GM12892 (cell line): ENCODE measurements around the gene PDXDC1.
"Not testable (repeated sequence)": the region's sequence is repeated elsewhere in the genome, so short reads cannot be mapped to it uniquely, and the experiment has no call there.

ENCODE experiments used
- DNase-seq: peaks from one replicate; pipeline ENCODE4 v3.0.0; 2011; ENCODE audit not compliant: insufficient read length
- FAIRE-seq: peaks from 2 replicates; lab custom pipeline; 2011; peaks lifted over from hg19 to GRCh38; lab: Jason Lieb, UNC
- POLR2A ChIP-seq: IDR thresholded peaks from 2 replicates; pipeline ENCODE4 v1.6.1; 2011; ENCODE audit warnings: low read depth, low read length, control low read depth
- POLR2AphosphoS5 ChIP-seq: IDR thresholded peaks from 2 replicates; pipeline ENCODE4 v1.6.1; 2011; ENCODE audit warnings: low read depth, low read length, control low read depth
- TAF1 ChIP-seq: IDR thresholded peaks from 2 replicates; pipeline ENCODE4 v1.6.1; 2011; ENCODE audit warnings: low read depth, mild to moderate bottlenecking, control low read depth, low read length, borderline replicate concordance

The PDXDC1 gene

DNA sequence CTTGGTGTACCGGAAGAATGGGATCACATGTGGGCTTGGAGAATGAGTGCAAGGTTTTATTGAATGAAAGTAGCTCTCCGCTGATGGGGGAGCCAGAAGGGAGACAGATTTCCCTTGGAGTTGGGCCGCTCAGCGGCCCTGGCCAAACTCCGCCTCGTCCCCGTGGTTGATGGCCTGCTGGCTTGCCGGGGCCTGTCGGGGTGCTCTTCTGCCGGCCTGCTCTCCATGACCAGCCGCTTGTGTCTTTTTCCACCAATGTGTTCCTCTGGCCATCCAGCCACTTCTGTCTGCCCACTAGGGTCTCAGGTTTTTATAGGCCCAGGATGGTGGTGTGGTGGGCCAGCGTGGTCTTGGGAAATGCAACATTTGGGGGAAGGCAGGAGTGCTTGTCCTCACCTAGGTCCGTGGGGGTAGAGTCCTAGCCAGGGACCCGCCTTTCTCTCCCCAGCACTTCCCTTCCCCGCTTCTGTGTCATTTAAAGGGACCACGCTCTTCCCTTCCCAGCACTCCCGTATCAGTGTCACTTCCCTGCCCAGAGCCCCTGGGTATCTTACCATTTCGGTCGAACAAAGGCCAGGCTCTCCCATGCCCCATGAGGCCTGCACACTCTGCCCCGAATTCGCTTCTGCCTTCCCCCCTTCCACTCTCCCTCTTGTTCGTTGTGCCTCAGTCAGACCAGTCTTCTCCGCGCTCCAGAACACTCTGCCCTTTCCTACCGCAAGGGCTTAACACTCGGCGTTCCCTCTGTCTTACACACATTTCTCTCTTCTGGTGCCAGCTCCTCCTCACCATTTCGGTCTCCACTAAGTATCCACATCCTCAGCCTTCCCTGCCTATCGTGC is 52.9 kb downstream of the PDXDC1 start:
- FAIRE-seq = not testable (repeated sequence)

DNA sequence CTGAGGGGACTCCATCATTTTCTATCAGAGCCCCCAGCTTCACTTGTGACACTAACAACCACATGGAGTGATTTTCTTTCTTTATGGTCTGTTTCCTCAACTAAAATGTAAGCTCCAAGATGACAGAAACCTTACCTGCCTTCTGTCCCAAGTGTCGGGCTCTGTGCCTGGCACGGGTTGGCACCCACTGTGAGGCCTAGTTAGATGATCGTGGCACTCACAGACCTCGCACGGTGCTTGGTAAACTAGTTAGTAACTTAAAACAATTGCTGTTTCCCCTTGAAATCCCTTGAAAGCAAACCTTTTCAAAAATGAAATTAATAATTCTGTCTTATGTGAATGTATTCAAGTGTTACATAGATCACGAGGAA is 53.5 kb downstream of the PDXDC1 start:
- FAIRE-seq, DNase-seq: not testable (repeated sequence)

More for the DNA sequence above, 52.9 kb downstream of the PDXDC1 start:
- not testable (repeated sequence) for DNase-seq

DNA sequence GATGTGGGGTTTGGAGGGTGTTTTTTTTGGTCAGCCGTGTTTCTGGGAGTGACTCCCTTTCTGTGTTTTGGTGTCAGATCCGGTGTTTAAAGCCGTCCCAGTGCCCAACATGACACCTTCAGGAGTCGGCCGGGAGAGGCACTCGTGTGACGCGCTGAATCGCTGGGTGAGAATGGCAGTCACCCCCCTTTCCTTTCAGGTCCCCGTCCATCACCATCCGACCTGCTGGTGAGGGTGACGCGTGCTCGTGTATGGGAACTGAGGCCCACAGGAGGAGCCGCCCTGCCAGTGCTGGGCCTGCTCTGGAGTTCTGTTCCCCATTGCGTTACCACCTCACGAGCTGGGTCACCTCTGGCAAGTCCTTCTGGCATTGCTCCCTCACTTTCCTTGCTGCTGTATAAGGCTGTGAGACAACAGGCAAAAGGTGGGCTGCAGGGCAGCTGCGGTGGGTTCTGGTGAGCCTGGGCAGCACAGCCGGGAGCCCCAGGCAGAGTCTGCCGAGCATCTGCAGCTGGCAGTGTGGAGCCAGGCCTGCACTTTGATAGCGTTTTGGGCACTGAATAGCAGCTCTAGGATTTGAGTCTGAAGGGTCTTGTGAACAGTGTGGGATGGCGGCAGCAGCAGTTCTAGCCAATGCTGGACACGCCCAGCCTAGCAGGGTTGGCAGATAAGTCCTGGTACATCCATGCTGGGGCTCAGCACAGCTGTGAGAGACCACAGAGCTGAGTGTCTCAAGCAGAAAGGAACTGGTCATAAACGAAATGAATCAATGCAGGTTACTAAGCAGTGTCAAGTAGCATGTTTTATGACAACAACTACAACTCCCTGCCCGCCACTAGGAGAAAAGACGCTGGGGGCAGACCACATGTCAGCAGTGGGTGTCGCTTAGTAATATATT is 54.2 kb downstream of the PDXDC1 start:
- DNase-seq, FAIRE-seq: not testable (repeated sequence)

DNA sequence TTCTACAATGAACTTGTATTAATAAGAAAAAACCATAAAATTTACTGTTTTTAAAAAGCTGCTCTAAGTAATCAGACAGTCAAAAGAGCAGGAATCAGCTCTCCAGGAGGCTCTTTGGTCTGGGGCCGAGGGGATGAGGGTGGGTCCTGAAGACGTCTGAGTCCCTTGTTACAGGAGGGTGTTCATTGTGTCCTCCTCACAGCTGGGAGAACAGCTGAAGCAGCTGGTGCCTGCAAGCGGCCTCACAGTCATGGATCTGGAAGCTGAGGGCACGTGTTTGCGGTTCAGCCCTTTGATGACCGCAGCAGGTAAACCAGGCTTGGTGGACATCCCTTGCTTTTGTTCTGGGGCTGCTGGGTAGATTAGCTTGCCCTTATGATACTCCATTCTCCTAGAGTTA is 54.9 kb downstream of the PDXDC1 start:
- not testable (repeated sequence) for FAIRE-seq, DNase-seq

DNA sequence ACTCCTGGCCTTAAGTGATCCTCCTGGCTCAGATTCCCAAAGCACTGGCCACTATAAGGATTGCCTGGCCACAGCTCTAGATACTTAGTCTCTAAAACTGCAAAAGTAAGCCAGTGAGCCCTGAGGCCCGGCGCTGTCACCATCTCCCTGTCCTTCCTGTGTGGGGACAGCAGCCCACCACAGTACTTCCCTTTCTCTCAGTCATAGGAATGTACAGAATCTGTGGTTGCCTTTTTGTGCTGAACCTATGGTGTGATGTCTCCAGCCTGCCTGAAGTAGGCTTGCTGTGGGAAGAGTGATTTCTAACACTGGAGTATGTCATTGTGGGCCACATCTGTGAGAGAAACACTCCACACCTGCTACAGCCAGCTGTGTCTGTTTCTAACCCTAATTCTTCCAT is 56.4 kb downstream of the PDXDC1 start:
- FAIRE-seq = no peak
- no peak for DNase-seq
- TF ChIP-seq POLR2AphosphoS5 = no peak
- no peak for TF ChIP-seq POLR2A
- TF ChIP-seq TAF1 = no peak

DNA sequence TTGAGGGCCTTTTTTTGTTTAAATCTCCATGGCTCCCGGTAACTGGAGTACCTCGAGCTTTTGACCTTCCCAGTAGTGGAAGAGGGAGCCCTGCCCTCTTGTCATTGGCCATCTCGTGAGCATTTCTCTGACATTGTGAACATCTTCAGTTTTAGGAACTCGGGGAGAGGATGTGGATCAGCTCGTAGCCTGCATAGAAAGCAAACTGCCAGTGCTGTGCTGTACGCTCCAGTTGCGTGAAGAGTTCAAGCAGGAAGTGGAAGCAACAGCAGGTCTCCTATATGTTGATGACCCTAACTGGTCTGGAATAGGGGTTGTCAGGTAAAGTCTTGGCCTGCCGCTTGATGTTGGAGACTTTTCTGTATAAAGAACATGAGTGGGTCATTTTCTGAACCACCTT is 56.8 kb downstream of the PDXDC1 start:
- no peak for DNase-seq
- FAIRE-seq = no peak
- TF ChIP-seq POLR2AphosphoS5 = no peak
- no peak for TF ChIP-seq TAF1
- no peak for TF ChIP-seq POLR2A

DNA sequence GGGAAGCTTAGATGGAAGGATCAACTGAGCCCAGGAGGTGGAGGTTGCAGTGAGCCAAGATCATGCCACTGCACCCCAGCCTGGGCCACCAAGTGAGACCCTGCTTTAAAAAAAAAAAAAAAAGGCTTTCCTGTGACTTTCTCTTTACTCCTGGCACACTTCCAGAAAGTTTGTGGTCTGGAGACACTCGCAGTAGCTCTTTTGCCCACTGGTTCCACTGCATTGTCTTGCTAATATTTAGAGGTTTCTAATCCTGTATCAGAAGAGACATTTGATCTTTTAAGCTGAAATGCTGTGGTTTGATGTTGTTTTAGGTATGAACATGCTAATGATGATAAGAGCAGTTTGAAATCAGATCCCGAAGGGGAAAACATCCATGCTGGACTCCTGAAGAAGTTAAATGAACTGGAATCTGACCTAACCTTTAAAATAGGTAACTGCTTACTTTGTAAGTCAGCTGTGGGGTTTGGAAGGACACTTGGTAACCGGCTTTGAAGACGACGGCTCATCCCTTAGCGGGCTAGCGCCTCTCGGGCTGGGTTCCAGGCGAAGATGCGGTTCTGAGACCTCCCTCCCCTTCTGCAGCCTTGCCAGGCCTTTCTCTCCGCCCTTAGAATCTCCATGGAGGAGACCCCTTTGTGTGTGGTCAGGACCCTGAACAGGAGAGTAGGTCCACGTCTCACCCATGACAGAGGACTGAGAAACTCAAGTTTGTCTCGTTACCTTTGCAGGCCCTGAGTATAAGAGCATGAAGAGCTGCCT is 57.9 kb downstream of the PDXDC1 start:
- DNase-seq (no peak), FAIRE-seq (no peak)
- TF ChIP-seq TAF1 (no peak), POLR2A (no peak), POLR2AphosphoS5 (no peak)

DNA sequence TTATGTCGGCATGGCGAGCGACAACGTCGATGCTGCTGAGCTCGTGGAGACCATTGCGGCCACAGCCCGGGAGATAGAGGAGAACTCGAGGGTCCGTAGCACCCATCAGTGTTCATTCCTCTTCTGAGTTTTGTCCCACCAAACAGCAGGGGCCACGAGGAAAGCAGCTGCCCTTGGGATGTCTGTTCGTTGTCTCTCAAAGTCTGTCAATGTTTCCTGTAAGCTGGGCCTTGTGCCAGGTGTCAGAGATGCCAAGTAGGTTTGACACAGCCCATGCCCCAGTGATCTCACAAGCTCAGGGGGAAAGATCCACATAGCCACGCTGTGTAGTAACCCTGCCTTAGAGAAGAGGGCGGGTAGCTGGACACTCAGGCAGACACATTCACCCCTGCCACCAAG is 58.5 kb downstream of the PDXDC1 start:
- no peak for DNase-seq
- FAIRE-seq = no peak

DNA sequence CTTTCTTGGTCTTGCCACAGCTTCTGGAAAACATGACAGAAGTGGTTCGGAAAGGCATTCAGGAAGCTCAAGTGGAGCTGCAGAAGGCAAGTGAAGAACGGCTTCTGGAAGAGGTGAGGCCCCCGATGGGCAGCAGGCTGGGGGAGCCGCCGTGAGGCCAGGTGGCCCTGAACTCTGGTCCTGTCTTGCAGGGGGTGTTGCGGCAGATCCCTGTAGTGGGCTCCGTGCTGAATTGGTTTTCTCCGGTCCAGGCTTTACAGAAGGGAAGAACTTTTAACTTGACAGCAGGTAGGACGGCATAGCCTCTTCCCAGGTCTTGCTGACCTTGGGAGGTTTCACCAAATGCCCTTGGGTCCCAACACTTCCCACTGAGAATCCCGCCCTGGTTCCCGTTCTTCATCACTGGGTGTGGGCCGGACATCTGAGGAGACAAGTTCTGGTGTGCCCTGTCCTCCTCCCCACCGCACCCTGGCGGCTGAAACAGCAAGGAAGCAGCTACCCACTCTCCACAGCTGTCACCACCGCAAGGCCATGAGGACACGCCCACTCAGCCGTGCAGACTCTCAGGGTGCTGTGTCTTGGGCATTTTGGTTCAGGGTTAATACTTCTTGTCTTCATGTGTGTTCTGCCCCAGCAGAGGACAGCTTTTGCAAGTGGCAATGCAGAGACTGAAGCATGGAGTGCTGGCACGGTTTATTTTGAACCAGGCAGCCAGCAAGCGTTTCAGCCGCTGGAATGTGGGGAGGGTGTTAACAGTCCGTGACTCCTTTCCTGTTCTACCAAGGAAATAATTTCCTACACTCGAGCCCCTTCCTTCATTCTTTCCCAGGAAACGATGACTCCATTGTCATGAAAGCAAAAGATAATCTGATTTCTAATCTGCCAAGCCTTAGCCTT is 59.7 kb downstream of the PDXDC1 start:
- DNase-seq = no peak
- FAIRE-seq = no peak
- TF ChIP-seq TAF1 (no peak), POLR2A (no peak), POLR2AphosphoS5 (no peak)

More for the DNA sequence above, 58.5 kb downstream of the PDXDC1 start:
- TF ChIP-seq POLR2A (no peak), TAF1 (no peak), POLR2AphosphoS5 (no peak)

DNA sequence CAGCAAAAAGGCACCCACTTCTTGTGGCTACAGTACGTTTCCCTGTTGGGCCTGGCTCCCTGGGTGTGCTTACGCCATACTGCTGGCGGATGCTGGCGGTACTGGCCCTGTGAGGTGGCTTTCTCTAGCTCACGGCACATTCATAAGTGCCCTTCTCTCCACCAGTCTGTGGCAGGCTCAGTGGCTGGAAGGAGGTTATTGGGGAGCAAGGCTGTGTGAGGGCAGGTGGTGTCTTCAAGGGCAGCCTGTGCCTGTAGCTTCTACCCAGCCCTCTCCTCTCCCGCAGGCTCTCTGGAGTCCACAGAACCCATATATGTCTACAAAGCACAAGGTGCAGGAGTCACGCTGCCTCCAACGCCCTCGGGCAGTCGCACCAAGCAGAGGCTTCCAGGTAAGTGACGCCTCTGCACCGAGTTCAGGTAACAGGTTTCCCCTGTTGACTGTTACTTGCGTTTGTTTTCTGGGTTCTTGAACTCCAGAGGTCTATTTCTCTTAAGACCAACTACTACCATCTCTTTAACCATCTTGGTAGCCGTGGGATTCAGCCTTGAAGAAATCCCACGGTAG is 60.4 kb downstream of the PDXDC1 start:
- no peak for TF ChIP-seq POLR2A
- no peak for TF ChIP-seq POLR2AphosphoS5
- no peak for TF ChIP-seq TAF1
- FAIRE-seq (no peak), DNase-seq (no peak)

DNA sequence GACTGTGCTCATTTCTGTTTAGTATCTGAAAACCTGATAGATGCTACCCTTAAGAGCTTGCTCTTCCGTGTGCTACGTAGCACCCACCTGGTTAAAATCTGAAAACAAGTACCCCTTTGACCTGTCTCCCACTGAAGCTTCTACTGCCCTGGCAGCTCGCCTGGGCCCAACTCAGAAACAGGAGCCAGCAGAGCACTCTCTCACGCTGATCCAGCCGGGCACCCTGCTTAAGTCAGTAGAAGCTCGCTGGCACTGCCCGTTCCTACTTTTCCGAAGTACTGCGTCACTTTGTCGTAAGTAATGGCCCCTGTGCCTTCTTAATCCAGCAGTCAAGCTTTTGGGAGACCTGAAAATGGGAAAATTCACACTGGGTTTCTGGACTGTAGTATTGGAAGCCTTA is 62.2 kb downstream of the PDXDC1 start:
- TF ChIP-seq POLR2AphosphoS5 = no peak
- DNase-seq (no peak), FAIRE-seq (no peak)
